Chondrocyte (in vitro differentiated cells): Measurements from ENCODE around the gene COX19. TPM values are rescaled to one million over a fixed set of nuclear protein-coding genes. Genes with fewer than 3 reads are reported as not detected.
A peak's percentile ranks its signal among the peaks of the same experiment; 100 is the strongest.

Experiments used
- DNase-seq: peaks from one replicate; pipeline ENCODE4 v3.0.0; 2021; ENCODE audit warnings: mixed read lengths, low spot score
- H3K27ac Mint-ChIP-seq: one replicate; pipeline ENCODE4 v1.8.0; 2021; ENCODE audit warnings: mild to moderate bottlenecking, moderate library complexity, mixed read lengths; ENCODE audit not compliant: unreplicated experiment
- H3K27me3 Mint-ChIP-seq: 2 replicates; pipeline ENCODE4 v1.8.0; 2021; ENCODE audit warnings: low read depth, mixed read lengths
- H3K36me3 Mint-ChIP-seq: 2 replicates; pipeline ENCODE4 v1.8.0; 2021; ENCODE audit warnings: low read depth, mixed read lengths
- H3K4me1 Mint-ChIP-seq: 2 replicates; pipeline ENCODE4 v1.8.0; 2021; ENCODE audit warnings: low read depth, mild to moderate bottlenecking, mixed read lengths
- H3K4me3 Mint-ChIP-seq: one replicate; pipeline ENCODE4 v1.8.0; 2021; ENCODE audit warnings: mild to moderate bottlenecking, moderate library complexity, mixed read lengths; ENCODE audit not compliant: unreplicated experiment
- H3K9me3 Mint-ChIP-seq: 2 replicates; pipeline ENCODE4 v1.8.0; 2021; ENCODE audit warnings: low read depth, mixed read lengths
- total RNA-seq: library from RNA; stranded (reverse); gene quantifications from 3 replicates; pipeline ENCODE4 v1.2.1, GENCODE V29; 2021
- TF ChIP-seq, protein P1 (sequence below): fragments of 200-600 bp; sonication (generic); IDR thresholded peaks from 2 replicates; pipeline ENCODE4 v1.5.0; 2021; ENCODE audit warnings: antibody characterized with exemption, mild to moderate bottlenecking, moderate library complexity

Gene COX19
- total RNA-seq, 1 donor from 2014 or later: 9.6 TPM

- peaks cover 13% of the 10 kb centered on the region for H3K4me1 Mint-ChIP-seq
- H3K9me3 Mint-ChIP-seq: no peaks in the 10 kb centered on the region
- DNase-seq: no peak
- H3K4me3 Mint-ChIP-seq: no peak overlapping the region
- H3K27ac Mint-ChIP-seq: no peak overlapping the region
- TF ChIP-seq, protein P1, sequence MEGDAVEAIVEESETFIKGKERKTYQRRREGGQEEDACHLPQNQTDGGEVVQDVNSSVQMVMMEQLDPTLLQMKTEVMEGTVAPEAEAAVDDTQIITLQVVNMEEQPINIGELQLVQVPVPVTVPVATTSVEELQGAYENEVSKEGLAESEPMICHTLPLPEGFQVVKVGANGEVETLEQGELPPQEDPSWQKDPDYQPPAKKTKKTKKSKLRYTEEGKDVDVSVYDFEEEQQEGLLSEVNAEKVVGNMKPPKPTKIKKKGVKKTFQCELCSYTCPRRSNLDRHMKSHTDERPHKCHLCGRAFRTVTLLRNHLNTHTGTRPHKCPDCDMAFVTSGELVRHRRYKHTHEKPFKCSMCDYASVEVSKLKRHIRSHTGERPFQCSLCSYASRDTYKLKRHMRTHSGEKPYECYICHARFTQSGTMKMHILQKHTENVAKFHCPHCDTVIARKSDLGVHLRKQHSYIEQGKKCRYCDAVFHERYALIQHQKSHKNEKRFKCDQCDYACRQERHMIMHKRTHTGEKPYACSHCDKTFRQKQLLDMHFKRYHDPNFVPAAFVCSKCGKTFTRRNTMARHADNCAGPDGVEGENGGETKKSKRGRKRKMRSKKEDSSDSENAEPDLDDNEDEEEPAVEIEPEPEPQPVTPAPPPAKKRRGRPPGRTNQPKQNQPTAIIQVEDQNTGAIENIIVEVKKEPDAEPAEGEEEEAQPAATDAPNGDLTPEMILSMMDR: no peak
- H3K36me3 Mint-ChIP-seq: peaks cover 3% of the 10 kb centered on the region
- H3K27me3 Mint-ChIP-seq: no peaks in the 10 kb centered on the region
Measured at GRCh38 chr7:976901-977325, 1.6 kb upstream of the COX19 start.

- H3K4me3 Mint-ChIP-seq: peak overlapping the region; percentile 90
- TF ChIP-seq, protein P1: no peak
- peak overlapping the region; percentile 27 for H3K27ac Mint-ChIP-seq
- H3K36me3 Mint-ChIP-seq: peaks cover 9% of the 10 kb centered on the region
- no peak for DNase-seq
- no peaks in the 10 kb centered on the region for H3K9me3 Mint-ChIP-seq
- H3K27me3 Mint-ChIP-seq: no peaks in the 10 kb centered on the region
- peaks cover 13% of the 10 kb centered on the region for H3K4me1 Mint-ChIP-seq
Measured at GRCh38 chr7:975702-976473, 539 bp upstream of the COX19 start.

- H3K27ac Mint-ChIP-seq: peak overlapping the region; percentile 94
- peak overlapping the region; percentile 90 for H3K4me3 Mint-ChIP-seq
- H3K27me3 Mint-ChIP-seq: no peaks in the 10 kb centered on the region
- peaks cover 10% of the 10 kb centered on the region for H3K36me3 Mint-ChIP-seq
- no peaks in the 10 kb centered on the region for H3K9me3 Mint-ChIP-seq
- no peak for DNase-seq
- TF ChIP-seq, protein P1: no peak
- H3K4me1 Mint-ChIP-seq: peaks cover 13% of the 10 kb centered on the region
Measured at GRCh38 chr7:974172-974571, 1.2 kb downstream of the COX19 start.

GRCh38 chr7:973312-973711 is 2.0 kb downstream of the COX19 start:
- no peaks in the 10 kb centered on the region for H3K9me3 Mint-ChIP-seq
- H3K27ac Mint-ChIP-seq: no peak overlapping the region
- H3K27me3 Mint-ChIP-seq: no peaks in the 10 kb centered on the region
- H3K4me3 Mint-ChIP-seq: no peak overlapping the region
- DNase-seq: no peak
- TF ChIP-seq, protein P1: no peak
- peaks cover 10% of the 10 kb centered on the region for H3K36me3 Mint-ChIP-seq
- H3K4me1 Mint-ChIP-seq: peaks cover 13% of the 10 kb centered on the region

- no peak overlapping the region for H3K4me3 Mint-ChIP-seq
Measured at GRCh38 chr7:972676-973309, 2.6 kb downstream of the COX19 start.

More at GRCh38 chr7:972676-973309, 2.6 kb downstream of the COX19 start:
- Mint-ChIP-seq H3K36me3 (peaks cover 12% of the 10 kb centered on the region), H3K27me3 (no peaks in the 10 kb centered on the region), H3K9me3 (no peaks in the 10 kb centered on the region), H3K4me1 (peaks cover 13% of the 10 kb centered on the region), H3K27ac (no peak overlapping the region)
- TF ChIP-seq, protein P1: no peak
- no peak for DNase-seq
